Endothelial cell (in vitro differentiated cells): Measurements from ENCODE around the gene EZR. TPM values are rescaled to one million over a fixed set of nuclear protein-coding genes. Genes with fewer than 3 reads are reported as not detected.
"Not testable (repeated sequence)": the region's sequence is repeated elsewhere in the genome, so short reads cannot be mapped to it uniquely, and the experiment has no call there.

Experiments used
- DNase-seq: peaks from one replicate; pipeline ENCODE4 v3.0.0; 2021; ENCODE audit warnings: low spot score
- H3K27ac Mint-ChIP-seq: one replicate; pipeline ENCODE4 v1.8.0; 2021; ENCODE audit warnings: mixed read lengths, inconsistent platforms; ENCODE audit not compliant: unreplicated experiment
- H3K27me3 Mint-ChIP-seq: one replicate; pipeline ENCODE4 v1.8.0; 2021; ENCODE audit warnings: mild to moderate bottlenecking, moderate library complexity, mixed read lengths, inconsistent platforms; ENCODE audit not compliant: unreplicated experiment
- H3K36me3 Mint-ChIP-seq: one replicate; pipeline ENCODE4 v1.8.0; 2021; ENCODE audit warnings: mild to moderate bottlenecking, low read depth, mixed read lengths, inconsistent platforms; ENCODE audit not compliant: unreplicated experiment
- H3K4me1 Mint-ChIP-seq: one replicate; pipeline ENCODE4 v1.8.0; 2021; ENCODE audit warnings: mild to moderate bottlenecking, mixed read lengths, inconsistent platforms; ENCODE audit not compliant: unreplicated experiment
- H3K4me3 Mint-ChIP-seq: one replicate; pipeline ENCODE4 v1.8.0; 2021; ENCODE audit warnings: mild to moderate bottlenecking, mixed read lengths, inconsistent platforms; ENCODE audit not compliant: unreplicated experiment
- H3K9me3 Mint-ChIP-seq: one replicate; pipeline ENCODE4 v1.8.0; 2021; ENCODE audit warnings: mixed read lengths, inconsistent platforms; ENCODE audit not compliant: unreplicated experiment
- CTCF ChIP-seq: fragments of 200-600 bp; sonication (generic); IDR thresholded peaks from one replicate; pipeline ENCODE4 v1.5.0; 2021; ENCODE audit warnings: antibody characterized with exemption; ENCODE audit not compliant: unreplicated experiment
- total RNA-seq: library from RNA; stranded (reverse); fragmentation: NEBNext Ultra II Directional; extraction: Animal tissue kit (Norgen Biotek cat#: 25700); gene quantifications from one replicate; pipeline ENCODE4 v1.2.1, GENCODE V29; 2021; ENCODE audit not compliant: unreplicated experiment

EZR gene
- total RNA-seq, 1 donor from 2014 or later = 125 TPM

DNA sequence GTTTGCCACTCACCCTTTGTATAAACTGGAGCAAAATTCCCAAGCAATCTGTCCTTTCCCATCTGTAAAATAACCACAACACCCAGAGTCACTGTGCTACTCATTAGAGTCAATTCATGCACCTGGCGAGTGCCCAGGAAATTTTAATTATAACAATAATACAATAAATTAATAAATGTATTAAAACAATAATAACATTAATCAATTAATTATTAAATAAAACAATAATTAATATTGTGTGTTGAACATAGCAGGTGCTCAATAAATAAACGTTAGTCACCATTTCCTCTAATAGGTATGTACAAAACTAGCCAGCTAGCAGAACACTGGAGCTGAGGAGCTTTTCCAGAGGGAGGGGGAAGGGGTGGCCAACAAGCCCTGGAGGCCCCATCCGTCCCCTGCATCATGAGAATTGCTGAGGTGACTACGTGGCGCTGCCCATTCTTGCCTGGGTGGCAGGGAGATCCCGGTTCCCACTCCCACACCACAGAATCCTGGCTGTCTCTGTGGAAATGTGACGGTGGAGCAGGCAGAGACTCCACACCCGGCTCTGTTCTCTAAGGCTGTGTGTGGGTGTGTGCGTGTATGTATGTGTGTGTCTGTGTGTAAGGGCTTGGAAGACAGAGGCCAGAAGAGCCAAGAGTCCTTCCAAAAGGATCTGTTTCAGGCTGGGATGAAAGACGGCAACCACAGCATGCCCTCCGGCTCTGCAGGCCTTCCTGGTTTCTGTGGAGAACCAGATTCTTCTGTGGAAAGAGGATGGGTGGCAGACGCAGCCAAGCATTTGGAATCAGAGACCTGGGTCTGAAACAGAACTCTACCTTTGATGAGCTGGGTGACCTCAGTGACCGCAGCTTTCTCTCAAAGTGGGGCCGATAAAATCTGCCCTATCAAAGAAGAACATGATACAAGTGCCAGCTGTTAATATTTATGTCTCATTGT lies 18.8 kb upstream of the EZR start:
- no peak for TF ChIP-seq CTCF
- H3K36me3 Mint-ChIP-seq = peaks cover 4% of the 10 kb centered on the region
- no peak for DNase-seq
- H3K27ac Mint-ChIP-seq = no peak overlapping the region
- peaks cover 3% of the 10 kb centered on the region for H3K9me3 Mint-ChIP-seq
- peaks cover 5% of the 10 kb centered on the region for H3K27me3 Mint-ChIP-seq
- peaks cover 13% of the 10 kb centered on the region for H3K4me1 Mint-ChIP-seq
- H3K4me3 Mint-ChIP-seq = no peak overlapping the region

- no peak overlapping the region for H3K27ac Mint-ChIP-seq
- peaks cover 13% of the 10 kb centered on the region for H3K4me1 Mint-ChIP-seq
These were observed 17.6 kb upstream of the EZR start for GRCh38 chr6:158836625-158837311.

DNA sequence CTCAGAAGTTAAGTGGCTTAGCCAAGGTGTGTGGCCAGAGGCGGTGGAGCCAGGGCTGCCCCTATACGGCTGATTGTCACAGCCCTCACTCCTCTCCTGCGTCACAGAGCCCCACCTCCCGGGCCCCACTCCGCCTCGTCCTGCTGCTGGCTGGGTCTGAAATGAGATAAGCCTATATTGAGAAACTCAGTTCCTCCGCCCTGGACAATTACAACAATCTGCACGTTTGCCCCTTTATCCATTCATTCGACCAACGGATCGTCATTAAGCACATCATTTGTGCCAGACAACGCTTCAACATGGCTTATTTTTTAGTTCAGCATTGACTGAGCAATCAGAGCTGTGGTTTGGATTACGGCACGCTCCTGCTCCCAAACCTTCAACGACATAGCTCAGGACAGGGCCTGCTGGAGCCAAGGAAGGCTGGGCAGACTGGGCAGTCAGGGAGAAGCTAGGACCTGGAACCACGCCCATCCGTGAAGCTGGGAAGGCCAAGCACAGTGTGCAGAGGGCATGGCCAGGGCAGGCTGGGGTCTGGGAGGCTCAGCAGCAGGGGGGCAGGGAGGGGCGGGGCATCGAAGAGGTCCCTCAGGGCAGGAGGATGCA lies 16.6 kb upstream of the EZR start:
- TF ChIP-seq CTCF = no peak
- Mint-ChIP-seq H3K4me1 (peaks cover 13% of the 10 kb centered on the region), H3K36me3 (peaks cover 4% of the 10 kb centered on the region), H3K27ac (no peak overlapping the region), H3K27me3 (peaks cover 3% of the 10 kb centered on the region), H3K4me3 (no peak overlapping the region), H3K9me3 (no peaks in the 10 kb centered on the region)
- no peak for DNase-seq

More at GRCh38 chr6:158836625-158837311, 17.6 kb upstream of the EZR start:
- no peak for DNase-seq
- Mint-ChIP-seq H3K36me3 (peaks cover 4% of the 10 kb centered on the region), H3K27me3 (peaks cover 3% of the 10 kb centered on the region), H3K9me3 (no peaks in the 10 kb centered on the region), H3K4me3 (no peak overlapping the region)
- no peak for TF ChIP-seq CTCF

GRCh38 chr6:158834675-158835385 lies 15.7 kb upstream of the EZR start:
- no peaks in the 10 kb centered on the region for H3K9me3 Mint-ChIP-seq

DNA sequence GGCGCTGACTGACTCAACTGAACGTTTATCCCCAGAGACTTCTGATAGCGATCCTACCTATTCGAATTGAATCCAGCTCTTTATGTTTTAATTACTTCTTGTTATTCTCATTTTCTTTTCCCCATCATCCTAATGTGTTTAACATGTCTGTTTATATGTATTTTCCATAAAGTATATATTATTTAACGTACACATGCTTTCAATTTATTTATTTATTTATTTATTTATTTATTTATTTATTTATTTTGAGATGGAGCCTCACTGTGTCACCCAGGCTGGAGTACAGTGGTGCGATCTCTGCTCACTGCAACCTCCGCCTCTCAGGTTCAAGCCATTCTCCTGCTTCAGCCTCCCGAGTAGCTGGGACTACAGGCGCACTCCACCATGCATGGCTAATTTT lies 13.6 kb upstream of the EZR start:
- not testable (repeated sequence) for H3K27me3 Mint-ChIP-seq, H3K9me3 Mint-ChIP-seq, DNase-seq, H3K36me3 Mint-ChIP-seq, H3K4me3 Mint-ChIP-seq, H3K27ac Mint-ChIP-seq
- peaks cover 13% of the 10 kb centered on the region for H3K4me1 Mint-ChIP-seq

More at GRCh38 chr6:158834675-158835385, 15.7 kb upstream of the EZR start:
- TF ChIP-seq CTCF = no peak
- Mint-ChIP-seq H3K4me1 (peaks cover 13% of the 10 kb centered on the region), H3K36me3 (peaks cover 4% of the 10 kb centered on the region), H3K4me3 (no peak overlapping the region), H3K27ac (peak overlapping the region; percentile 59), H3K27me3 (peaks cover 3% of the 10 kb centered on the region)
- DNase-seq = no peak
